Iris pigment epithelial cell (primary cell): Measurements from ENCODE around the gene C2orf81.
"Not testable (repeated sequence)": the region's sequence is repeated elsewhere in the genome, so short reads cannot be mapped to it uniquely, and the experiment has no call there.

Experiments
- DNase-seq: peaks from one replicate; pipeline ENCODE4 v3.0.0-alpha.2; 2011; ENCODE audit warnings: low read depth

C2orf81 gene

DNA sequence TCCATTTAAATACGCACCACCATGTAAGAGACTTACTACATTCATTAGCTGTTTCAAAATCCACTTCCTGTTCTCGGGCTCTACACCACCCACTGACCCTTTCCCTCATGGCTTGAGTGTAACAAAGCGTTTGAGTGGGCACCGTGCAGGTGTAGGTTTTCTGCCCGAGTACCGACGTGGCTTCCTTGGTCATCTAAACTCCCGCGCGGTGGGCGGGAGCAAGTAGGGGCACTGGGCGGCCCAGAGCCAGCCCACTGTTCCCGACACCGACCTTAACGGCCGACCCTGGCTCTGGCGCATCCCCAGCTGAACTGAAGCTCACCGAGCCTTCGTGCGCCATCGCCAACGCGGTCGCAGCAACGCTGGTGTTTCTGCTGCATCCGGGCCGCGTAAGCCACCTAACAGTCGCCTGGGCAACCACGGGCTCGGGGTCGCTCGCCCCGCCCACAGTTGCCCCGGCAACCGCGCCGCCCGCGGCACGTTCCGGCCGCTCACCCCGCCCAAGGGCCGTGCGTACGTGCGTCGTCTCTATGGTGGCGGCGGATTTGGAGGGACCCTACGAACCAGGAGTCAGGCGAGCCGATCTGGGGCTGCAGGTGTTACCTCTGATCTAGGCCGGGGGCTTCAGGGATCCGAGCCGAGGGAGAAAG, at the start of gene C2orf81, which contains the start of gene WDR54:
Gene C2orf81, minus strand, starts transcription at position 399 of the 650 bp plus-strand sequence. Its CDS starts 59 bp downstream, at position 340.
Gene WDR54, plus strand, starts transcription at position 510 of the 650 bp plus-strand sequence. CDS start 424 bp downstream, outside the sequence.
- peak; percentile 81 for DNase-seq

DNA sequence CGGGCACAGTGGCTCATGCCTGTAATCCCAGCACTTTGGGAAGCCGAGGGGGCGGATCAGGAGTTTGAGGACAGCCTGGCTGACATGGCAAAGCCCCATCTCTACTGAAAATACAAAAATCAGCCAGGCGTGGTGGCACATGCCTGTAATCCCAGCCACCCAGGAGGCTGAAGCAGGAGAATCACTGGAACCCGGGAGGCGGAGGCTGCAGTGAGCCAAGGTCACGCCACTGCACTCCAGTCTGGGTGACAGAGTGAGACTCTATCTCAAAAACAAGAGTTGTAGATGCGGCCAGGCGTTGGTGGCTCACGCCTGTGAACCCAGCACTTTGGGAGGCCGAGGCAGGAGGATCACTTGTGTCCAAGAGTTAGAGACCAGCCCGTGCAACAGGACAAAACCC, 49.3 kb upstream of the C2orf81 start:
- not testable (repeated sequence) for DNase-seq

DNA sequence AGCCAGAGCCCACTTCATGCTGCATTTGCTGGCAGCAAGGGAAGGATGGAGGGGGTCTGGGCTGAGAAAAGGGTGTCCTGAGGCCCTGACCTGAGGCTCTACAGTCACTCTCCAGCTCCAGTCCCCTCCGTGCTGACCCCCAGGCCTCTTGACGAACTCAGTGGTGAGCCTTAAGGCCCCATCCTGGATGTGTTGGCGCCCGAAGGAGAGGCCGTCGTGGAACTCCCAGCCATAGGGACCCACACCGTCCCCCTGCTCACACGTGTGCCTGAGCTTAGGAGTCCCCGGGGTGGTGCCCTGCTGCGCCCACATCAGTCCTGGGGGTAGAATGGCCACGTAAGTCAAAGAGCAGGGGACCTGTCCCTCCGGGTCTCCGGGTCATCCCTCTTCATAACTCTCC, 43.0 kb upstream of the C2orf81 start:
- no peak for DNase-seq

DNA sequence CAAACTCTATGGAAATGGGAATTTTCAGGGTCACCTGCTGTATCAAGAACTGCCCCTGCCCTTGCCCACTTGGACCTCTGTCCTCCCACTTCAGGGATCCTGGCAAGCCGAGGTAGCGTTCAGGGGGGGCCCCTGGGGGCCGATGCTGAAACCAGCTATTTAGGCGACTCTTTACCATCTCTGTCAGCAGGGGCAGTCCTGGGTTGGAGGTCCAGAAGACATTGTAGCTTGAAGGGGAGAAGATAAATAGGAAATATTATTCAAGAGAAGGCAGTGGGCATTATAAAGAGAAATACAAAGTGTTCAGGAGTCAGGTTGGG, 41.3 kb upstream of the C2orf81 start:
- DNase-seq, result no peak

DNA sequence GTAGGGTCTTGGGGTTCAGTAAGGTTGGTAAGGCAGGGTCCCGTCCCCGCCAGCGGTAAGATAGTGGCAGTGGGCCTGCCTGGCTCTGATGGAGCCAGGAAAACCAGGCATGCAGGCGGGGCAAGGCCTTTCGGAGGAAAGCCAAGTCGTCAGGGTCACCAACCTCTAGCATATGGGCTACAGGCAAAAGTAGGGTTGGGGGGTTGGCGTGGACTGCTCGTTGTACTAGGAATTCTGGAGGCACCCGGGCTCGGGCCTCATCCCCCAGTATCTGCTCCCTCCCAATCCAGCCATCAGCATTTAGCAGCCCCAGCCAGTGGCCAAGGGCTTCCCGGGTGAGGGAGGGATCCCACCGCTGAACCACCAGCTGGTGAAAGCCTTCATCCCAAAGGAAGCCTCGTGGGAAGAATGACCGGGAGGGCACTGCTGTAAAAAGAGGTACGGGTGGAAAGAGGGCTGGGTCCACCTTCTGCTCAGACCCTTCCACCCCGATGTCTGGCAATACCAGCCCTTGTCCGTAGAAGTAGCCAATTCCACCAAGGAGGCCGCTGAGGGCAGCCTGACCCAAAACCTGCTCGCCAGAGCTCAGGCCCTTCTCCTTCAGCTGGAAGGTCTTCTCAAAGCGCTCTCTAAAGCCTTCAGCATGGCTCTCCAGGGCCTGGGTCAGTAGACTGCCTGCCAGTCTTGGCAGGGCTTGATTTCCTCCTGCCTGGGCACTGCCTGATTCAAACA, 40.8 kb upstream of the C2orf81 start:
- DNase-seq, result no peak

DNA sequence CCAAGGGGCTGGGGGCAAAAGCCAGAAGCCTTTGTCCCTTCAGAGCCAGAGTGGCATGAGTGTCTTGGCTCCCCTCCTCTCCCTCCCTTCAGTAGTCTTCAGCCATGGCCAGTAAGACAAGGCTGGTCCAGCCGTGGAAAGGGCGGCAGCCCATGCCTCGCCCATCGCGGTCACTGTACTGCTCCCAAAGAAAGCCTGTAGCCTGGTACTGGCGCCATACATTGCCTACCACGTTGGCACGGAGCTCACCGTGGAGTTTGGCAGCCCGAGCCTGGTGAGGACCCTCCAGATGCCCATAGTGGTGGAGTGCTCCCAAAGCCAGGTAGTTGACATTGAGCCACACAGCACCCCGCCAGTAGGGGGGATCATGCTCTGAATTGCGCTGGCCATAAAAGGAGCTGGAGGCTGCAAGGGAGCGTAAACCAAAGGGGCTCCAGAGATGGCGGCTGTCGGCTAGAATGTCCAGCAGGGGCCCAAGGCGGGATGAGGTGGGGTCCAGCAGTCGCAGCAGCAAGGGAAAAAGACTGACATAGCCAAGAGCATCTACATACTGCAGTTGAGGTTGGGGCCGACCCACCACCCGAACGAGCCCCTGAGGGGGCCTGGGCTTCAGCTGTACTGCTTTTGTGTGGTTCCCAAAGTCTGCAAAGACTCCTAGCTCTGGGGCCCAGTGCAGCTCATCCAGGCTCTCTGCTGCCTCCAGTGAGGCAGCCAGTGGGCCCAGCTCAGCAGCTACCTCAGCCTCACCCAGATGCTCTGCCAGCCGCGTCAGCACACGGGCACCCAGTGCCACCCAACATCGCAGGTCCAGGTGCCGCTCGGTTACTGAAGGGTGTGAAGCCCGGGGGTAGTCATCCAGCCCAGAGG, 40.0 kb upstream of the C2orf81 start:
- no peak for DNase-seq

DNA sequence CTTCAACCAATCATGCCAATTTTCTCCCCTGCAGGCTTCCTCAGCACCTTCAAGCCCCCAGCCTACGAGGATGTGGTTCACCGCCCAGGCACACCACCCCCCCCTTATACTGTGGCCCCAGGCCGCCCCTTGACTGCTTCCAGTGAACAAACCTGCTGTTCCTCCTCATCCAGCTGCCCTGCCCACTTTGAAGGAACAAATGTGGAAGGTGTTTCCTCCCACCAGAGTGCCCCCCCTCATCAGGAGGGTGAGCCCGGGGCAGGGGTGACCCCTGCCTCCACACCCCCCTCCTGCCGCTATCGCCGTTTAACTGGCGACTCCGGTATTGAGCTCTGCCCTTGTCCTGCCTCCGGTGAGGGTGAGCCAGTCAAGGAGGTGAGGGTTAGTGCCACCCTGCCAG, 38.8 kb upstream of the C2orf81 start:
- DNase-seq, result not testable (repeated sequence)

DNA sequence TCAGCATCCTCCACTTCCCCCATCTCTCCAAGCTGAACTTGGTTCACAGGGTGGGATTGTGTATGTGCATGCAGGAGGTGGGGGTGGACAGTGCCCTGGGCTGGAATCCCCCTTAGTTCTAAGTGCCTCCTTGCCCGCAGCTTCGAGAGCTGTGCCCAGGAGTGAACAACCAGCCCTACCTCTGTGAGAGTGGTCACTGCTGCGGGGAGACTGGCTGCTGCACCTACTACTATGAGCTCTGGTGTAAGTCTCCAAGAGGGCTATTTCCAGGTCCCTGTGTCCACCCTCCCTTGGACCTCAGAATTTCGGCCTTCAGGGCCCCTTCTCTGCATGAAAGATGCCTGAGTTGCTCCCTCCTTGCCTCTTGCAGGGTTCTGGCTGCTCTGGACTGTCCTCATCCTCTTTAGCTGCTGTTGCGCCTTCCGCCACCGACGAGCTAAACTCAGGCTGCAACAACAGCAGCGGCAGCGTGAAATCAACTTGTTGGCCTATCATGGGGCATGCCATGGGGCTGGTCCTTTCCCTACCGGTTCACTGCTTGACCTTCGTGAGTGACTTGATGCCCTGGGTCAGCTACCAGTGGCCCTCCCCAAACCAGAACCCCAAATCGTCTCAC, 38.2 kb upstream of the C2orf81 start:
- DNase-seq, result not testable (repeated sequence)

DNA sequence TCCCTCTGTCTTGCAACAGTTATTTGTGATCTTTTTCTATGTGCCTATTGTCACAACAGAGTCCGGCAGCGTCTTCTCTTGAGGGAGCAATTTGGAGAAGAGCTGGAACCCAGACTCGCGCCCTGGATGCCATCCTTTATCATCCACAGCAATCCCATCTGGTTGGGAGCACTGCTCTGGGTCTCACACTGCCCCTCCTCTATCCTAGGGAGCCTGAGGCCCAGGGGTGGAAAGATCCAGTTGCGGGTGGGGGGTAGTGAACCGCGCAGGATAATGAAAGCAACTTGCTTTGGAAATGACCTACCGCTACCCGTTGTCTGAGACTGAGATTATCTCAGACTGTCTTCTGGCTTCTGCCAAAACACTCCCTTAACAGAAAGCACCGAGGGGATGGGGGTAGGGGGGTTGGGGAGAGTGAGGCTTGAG, 37.5 kb upstream of the C2orf81 start:
- no peak for DNase-seq

DNA sequence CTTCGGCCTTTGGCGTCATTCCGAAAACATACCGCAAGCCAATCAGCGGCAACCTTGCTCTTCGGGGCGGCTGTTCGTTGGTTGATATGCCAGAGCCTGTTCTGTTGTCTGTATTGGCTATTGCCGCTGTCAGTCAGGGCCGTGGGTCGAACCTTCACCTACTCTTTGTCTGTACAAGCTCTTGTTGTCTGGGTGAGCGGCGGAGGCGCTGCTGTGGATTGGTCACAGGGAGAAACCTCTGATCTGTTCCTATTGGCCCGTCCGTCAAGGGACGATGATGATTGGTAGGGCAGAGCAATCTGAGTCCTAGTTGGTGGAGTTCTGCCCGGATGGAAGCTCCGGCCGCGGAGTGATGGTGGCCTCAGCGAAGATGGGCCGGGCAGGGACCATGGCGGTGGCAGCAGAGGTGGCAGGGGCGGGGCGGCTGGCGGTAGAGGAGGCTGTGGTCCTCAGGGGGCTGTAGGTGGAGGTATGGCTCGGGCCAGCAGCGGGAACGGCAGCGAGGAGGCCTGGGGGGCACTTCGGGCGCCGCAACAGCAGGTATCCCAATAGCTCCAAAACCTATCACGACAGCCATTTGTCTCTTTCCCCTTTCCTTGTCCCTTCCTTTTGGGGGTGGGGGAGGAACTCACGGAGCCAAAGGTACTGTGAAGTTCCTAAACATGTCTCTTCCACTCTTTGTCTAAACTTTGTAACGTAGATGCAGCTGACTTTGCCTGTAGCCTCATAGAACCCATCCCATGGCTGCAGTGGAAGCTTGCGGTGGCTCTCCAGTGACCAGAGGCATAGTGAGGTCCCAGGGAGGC, 36.9 kb upstream of the C2orf81 start, which contains the start of gene WBP1:
Gene WBP1, plus strand, starts transcription at position 307 of the 806 bp plus-strand sequence. Its CDS starts 165 bp downstream, at position 472.
- peak; percentile 100 for DNase-seq

DNA sequence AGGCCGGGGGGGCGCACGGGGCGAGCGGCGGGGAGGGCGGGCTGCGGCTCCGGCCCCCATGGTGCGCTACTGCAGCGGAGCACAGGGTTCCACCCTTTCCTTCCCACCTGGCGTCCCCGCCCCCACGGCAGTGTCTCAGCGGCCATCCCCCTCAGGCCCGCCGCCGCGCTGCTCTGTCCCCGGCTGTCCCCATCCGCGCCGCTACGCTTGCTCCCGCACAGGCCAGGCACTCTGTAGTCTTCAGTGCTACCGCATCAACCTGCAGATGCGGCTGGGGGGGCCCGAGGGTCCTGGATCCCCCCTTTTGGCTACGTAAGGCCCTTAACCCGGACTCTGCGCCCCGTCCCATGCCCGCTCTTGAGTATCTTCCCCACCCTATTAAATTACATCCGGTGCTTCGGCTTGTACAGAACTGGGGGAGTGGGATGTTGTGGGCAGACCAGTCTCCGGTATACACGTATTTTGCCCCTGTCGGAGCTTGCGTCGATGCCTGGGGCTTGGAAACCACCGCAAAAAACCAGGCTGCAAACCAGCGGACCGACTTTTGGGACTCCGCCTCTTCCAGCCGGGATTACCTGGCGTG, 36.2 kb upstream of the C2orf81 start:
- DNase-seq, result no peak

DNA sequence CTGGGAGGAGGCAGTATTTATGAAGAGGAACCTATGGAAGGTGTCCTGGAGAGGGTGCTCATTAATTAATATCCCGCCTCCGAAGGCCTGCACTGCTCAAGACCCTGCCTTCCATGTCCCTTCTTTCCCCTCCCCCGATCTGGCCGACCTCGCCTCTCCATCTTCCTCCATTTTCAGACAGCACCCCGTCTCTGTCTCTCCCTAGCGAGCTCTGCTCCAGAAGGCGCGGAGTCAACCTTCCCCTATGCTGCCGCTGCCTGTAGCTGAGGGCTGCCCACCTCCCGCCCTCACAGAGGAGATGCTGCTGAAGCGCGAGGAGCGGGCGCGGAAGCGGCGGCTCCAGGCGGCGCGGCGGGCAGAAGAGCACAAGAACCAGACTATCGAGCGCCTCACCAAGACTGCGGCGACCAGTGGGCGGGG, 35.7 kb upstream of the C2orf81 start:
- peak; percentile 53 for DNase-seq

DNA sequence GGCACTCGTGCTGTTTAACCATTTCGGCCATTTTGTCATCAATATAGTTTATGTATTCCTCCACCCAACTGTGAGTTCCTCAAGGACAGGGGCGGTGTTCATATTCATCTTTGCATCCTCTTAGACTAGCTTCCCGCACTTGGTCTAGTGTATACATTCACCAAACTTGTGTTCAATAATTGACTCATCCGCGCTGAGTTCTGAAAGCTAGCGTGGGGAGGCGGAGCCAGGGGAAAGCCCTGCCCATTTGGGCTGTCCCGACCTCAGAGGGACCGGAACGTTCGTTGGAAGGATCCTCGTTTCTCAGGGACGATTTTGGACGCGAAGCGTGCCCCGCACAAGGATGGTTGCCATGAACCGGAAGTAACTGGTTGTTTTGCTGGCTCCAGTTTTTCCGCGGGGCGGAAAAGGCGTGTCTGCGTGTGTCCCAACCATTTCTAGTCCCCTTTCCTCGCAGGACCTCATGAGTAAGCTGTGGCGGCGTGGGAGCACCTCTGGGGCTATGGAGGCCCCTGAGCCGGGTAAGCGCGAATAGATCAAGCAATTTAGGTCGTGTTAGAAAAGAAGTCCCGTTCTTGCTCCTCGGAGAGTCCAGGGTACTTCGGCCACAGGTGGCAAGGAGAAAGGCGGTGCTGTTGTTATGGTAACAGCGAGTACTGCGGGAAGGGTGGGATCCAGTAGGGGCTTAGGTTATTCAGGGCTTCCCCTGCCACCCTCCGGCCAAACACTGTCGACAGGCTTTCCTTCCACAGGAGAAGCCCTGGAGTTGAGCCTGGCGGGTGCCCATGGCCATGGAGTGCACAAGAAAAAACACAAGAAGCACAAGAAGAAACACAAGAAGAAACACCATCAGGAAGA, 33.5 kb upstream of the C2orf81 start, which contains the start of gene INO80B:
Gene INO80B, plus strand, starts transcription at position 434 of the 858 bp plus-strand sequence. Its CDS starts 30 bp downstream, at position 464.
- peak; percentile 98 for DNase-seq

DNA sequence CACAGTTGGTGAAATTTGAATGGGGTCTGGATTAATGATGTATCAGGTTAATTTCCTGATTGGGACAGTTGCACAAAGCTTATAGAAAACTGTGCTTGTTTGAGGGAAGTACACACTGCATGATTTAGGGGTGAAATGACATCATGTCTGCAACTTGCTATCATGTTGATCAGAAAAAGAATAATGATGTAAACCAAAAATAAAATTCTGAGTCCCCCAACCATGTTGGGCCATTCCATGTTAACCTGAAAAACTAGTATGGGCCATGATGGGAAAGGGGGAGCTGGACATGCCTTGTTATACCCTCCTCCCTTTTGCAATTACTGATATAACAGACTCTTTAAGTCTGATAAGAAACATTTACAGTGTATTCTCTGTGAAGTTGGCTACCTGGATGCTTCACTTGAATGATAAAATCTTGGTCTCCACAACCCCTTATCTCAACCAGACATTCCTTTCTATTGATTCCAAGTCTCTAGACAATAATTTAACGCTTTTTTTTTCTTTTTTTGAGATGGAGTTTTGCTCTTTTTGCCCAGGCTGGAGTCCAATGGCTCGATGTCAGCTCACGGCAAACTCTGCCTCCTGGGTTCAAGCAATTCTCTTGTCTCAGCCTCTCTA, 29.3 kb upstream of the C2orf81 start:
- DNase-seq, result no peak

DNA sequence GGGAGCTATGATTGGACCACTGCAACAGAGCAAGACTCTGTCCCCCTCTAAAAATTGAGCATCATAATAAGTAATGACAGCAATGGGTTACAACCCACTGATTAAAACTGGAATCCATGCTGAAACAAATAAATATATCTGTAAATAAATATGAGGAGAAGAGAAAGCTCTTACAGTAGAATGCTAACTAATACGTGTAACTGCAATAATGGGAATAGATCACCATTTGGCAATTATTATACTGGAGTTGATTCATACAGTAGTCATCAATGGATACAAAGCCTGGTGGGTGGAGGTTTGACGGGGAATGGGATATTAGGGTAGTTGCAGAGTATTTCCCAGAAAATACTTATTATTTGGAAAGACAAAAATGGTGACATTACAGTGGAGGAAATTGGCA, 27.4 kb upstream of the C2orf81 start:
- no peak for DNase-seq

DNA sequence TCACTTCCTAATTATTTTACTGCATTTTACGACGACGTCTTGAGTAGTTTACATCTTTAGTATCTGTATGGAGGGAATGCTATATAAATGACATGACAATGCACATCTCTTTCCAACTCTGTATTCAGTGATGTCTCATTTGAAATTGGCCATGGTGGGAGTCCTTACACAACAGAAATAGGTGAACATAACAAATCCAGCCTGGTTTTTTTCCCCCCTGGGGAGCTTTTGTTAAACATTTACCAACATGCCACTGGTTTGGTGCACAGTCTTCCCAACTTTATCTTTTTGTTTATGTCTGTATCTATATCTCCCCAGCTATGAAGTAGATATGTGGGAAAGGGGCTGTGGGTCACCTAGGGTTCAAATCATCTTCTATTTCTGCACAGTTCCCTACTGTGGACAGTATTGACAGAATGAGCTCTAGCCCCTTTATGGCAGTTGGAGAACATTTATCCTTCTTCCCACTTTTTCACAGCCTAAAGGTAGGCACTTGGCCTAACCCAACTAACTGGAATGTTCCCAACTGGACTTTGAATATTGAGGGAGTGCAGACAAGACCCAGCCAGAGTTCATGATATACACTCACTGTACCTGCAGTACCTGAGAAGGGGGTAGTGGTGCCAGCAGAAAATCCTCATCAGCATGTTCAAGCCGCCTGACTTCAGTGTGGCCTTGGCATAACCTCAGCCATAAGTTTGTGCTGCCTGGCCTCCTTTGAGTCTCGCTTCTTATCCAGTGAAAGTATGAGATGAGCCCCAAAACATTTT, 26.0 kb upstream of the C2orf81 start:
- DNase-seq, result no peak

DNA sequence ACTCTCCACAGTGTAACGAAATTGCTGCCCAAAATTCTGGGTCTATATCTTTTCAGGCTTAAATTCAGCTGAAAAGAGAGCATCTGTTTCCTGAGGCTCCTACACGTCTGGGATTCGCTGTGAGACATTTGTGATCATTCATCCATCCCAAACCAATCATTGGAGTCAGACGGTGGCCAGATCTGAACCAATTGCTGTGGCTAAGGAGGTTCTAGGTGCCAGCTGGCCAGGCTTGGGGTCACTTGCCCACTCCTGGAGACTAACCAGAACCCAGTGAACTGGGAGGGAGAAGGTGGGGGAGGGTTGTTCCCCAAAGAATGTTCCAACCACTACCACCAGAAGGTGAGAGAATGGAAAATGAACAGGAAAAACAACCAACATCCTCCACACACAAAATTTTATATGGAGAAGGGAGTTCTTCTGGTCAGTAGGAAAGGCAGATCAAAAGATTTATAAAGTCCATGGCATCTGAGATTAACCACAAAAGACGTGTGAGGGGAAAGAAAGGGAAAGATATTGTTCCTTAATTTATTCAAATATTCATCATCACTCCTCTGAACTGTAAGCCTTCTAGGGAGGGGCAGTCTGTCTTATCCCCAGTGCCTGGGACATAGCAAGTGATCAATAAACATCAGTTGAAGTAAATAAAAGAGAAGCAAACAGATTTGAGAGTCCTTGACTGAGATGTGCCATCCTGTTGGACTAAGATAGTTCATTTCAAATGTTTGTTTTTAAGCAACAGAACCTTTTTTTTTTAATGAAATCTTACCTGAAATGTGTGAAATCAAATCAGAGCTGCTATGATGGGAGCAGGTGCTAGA, 23.3 kb upstream of the C2orf81 start:
- no peak for DNase-seq
